H1 (cell line): ENCODE results near the gene SLC6A6. TPM values are rescaled to one million over a fixed set of nuclear protein-coding genes. Genes with fewer than 3 reads are reported as not detected.

Source experiments
- CTCF ChIA-PET: fragments of 300-600 bp; sonication (Branson Sonifier 250); formaldehyde crosslinking; loops from one replicate; lab custom pipeline; 2021; ENCODE audit not compliant: partially characterized antibody; lab: Charles Lee
- POLR2A ChIA-PET: fragments of 300-600 bp; sonication (Branson Sonifier 250); formaldehyde crosslinking; loops from one replicate; lab custom pipeline; 2021; ENCODE audit warnings: inconsistent platforms; ENCODE audit not compliant: partially characterized antibody; lab: Charles Lee
- DNase-seq, 2 experiments: peaks; one replicate each; pipeline versions ENCODE4 v3.0.0 to v3.0.0-alpha.2; 2010 to 2022; ENCODE audit warnings: low spot score in 2 of 2, low read depth in 1 of 2, mixed read lengths in 1 of 2
- FAIRE-seq: peaks from 2 replicates; lab custom pipeline; 2011; peaks lifted over from hg19 to GRCh38; lab: Jason Lieb, UNC
- H2AFZ ChIP-seq: 2 replicates; pipeline ENCODE4 v1.8.1; 2012; ENCODE audit warnings: low read length, inconsistent platforms
- H2AK5ac ChIP-seq: 2 replicates; pipeline ENCODE4 v1.6.1; 2013; ENCODE audit warnings: low read depth, low read length
- H2BK120ac ChIP-seq: replicated peaks from 2 replicates; pipeline ENCODE3; 2013; ENCODE audit warnings: low read depth, low read length, inconsistent platforms
- H2BK12ac ChIP-seq: 2 replicates; pipeline ENCODE4 v1.6.1; 2013; ENCODE audit warnings: low read depth, low read length
- H2BK15ac ChIP-seq: 2 replicates; pipeline ENCODE4 v1.6.1; 2013; ENCODE audit warnings: low read length
- H2BK20ac ChIP-seq: 2 replicates; pipeline ENCODE4 v1.6.1; 2013; ENCODE audit warnings: low read length
- H2BK5ac ChIP-seq: 2 replicates; pipeline ENCODE4 v1.6.1; 2013; ENCODE audit warnings: low read depth, low read length
- H3K14ac ChIP-seq: 2 replicates; pipeline ENCODE4 v1.6.1; 2013; ENCODE audit warnings: inconsistent platforms; ENCODE audit not compliant: insufficient read length
- H3K18ac ChIP-seq: 2 replicates; pipeline ENCODE4 v1.6.1; 2013; ENCODE audit warnings: low read length; ENCODE audit errors: extremely low read depth
- H3K23ac ChIP-seq: 2 replicates; pipeline ENCODE4 v1.6.1; 2013; ENCODE audit warnings: inconsistent platforms; ENCODE audit not compliant: insufficient read length
- H3K23me2 ChIP-seq: 2 replicates; pipeline ENCODE4 v1.6.1; 2013; ENCODE audit warnings: low read depth, low read length
- H3K27ac ChIP-seq: 2 replicates; pipeline ENCODE4 v1.6.1; 2011; ENCODE audit warnings: low read depth, low read length, inconsistent platforms
- H3K27me3 ChIP-seq, 4 experiments: replicated peaks in 1 of 4; 1 replicate in 1 of 4; 2 replicates in 3 of 4; pipeline versions ENCODE4 v1.6.1 to v1.8.1; 2011 to 2013; ENCODE audit warnings: low read length in 3 of 4, mild to moderate bottlenecking in 3 of 4, inconsistent platforms in 2 of 4, mixed read lengths in 2 of 4, moderate library complexity in 1 of 4; ENCODE audit not compliant: control insufficient read depth in 3 of 4, insufficient read depth in 3 of 4; ENCODE audit errors: extremely low read depth in 1 of 4
- H3K36me3 ChIP-seq, 4 experiments: 2 replicates each; pipeline versions ENCODE4 v1.6.1 to v1.8.1; 2011 to 2013; ENCODE audit warnings: mild to moderate bottlenecking in 4 of 4, low read length in 3 of 4, moderate library complexity in 2 of 4, control low read depth in 1 of 4, inconsistent platforms in 1 of 4; ENCODE audit not compliant: insufficient read depth in 4 of 4, control insufficient read depth in 2 of 4
- H3K4ac ChIP-seq: replicated peaks from 2 replicates; pipeline ENCODE3; 2013; ENCODE audit warnings: low read length, low read depth, mixed read lengths, inconsistent platforms; ENCODE audit not compliant: insufficient read length
- H3K4me1 ChIP-seq, 4 experiments: replicated peaks in 1 of 4; 1 replicate in 1 of 4; 2 replicates in 3 of 4; pipeline versions ENCODE4 v1.6.1 to v1.8.1; 2011 to 2013; ENCODE audit warnings: low read length in 3 of 4, inconsistent platforms in 2 of 4, mixed read lengths in 1 of 4; ENCODE audit not compliant: insufficient read depth in 4 of 4, control insufficient read depth in 3 of 4
- H3K4me2 ChIP-seq, 2 experiments: 2 replicates each; pipeline versions ENCODE4 v1.6.1 to v1.8.1; 2011 to 2013; ENCODE audit warnings: low read depth in 2 of 2, low read length in 2 of 2, control low read depth in 1 of 2, inconsistent platforms in 1 of 2, mild to moderate bottlenecking in 1 of 2; ENCODE audit not compliant: insufficient read depth in 1 of 2
- H3K4me3 ChIP-seq, 4 experiments: fragments of 200-600, 300-600 bp in 1 of 4; sonication (generic), shearing (Covaris generic), sonication (Bioruptor Twin) in 1 of 4; 2 replicates each; pipeline versions ENCODE4 v1.5.1 to v1.8.1; 2011 to 2016; ENCODE audit warnings: low read length in 4 of 4, low read depth in 3 of 4, control low read depth in 2 of 4, inconsistent platforms in 2 of 4, mild to moderate bottlenecking in 2 of 4, mixed read lengths in 1 of 4, moderate library complexity in 1 of 4; ENCODE audit not compliant: insufficient read depth in 2 of 4; ENCODE audit errors: extremely low read depth in 1 of 4
- H3K56ac ChIP-seq: replicated peaks from 2 replicates; pipeline ENCODE3; 2013; ENCODE audit warnings: low read depth, mild to moderate bottlenecking, mixed read lengths, low read length, inconsistent platforms; ENCODE audit not compliant: insufficient read length
- H3K79me1 ChIP-seq: 2 replicates; pipeline ENCODE4 v1.6.1; 2013; ENCODE audit warnings: low read depth, low read length, control low read depth
- H3K79me2 ChIP-seq, 2 experiments: 2 replicates each; pipeline versions ENCODE4 v1.6.1 to v1.8.1; 2012 to 2013; ENCODE audit warnings: low read length in 2 of 2, mild to moderate bottlenecking in 2 of 2, inconsistent platforms in 1 of 2; ENCODE audit not compliant: insufficient read depth in 2 of 2, control insufficient read depth in 1 of 2
- H3K9ac ChIP-seq, 4 experiments: replicated peaks in 1 of 4; 1 replicate in 1 of 4; 2 replicates in 3 of 4; pipeline versions ENCODE4 v1.6.1 to v1.8.1; 2011 to 2013; ENCODE audit warnings: low read depth in 3 of 4, low read length in 3 of 4, control low read depth in 2 of 4, mild to moderate bottlenecking in 2 of 4, moderate library complexity in 2 of 4, inconsistent platforms in 1 of 4; ENCODE audit errors: extremely low read depth in 1 of 4
- H3K9me3 ChIP-seq, 2 experiments: 2 replicates each; pipeline versions ENCODE4 v1.6.1 to v1.8.1; 2012 to 2013; ENCODE audit warnings: mild to moderate bottlenecking in 2 of 2, moderate library complexity in 2 of 2, control low read depth in 1 of 2, inconsistent platforms in 1 of 2, low read depth in 1 of 2, low read length in 1 of 2, mixed read lengths in 1 of 2; ENCODE audit not compliant: insufficient read depth in 2 of 2
- H4K20me1 ChIP-seq, 2 experiments: replicated peaks in 1 of 2; 2 replicates each; pipeline versions ENCODE3 to v1.8.1; 2011 to 2013; ENCODE audit warnings: inconsistent platforms in 2 of 2, low read length in 2 of 2, mild to moderate bottlenecking in 1 of 2; ENCODE audit not compliant: insufficient read depth in 2 of 2, control insufficient read depth in 1 of 2
- H4K5ac ChIP-seq: 2 replicates; pipeline ENCODE4 v1.6.1; 2013; ENCODE audit warnings: low read length, low read depth, mixed read lengths, inconsistent platforms; ENCODE audit not compliant: insufficient read length
- H4K8ac ChIP-seq: 2 replicates; pipeline ENCODE4 v1.8.0; 2013; ENCODE audit warnings: mild to moderate bottlenecking, moderate library complexity, low read length, inconsistent platforms; ENCODE audit not compliant: insufficient read depth; ENCODE audit errors: extremely low read depth
- H4K91ac ChIP-seq: replicated peaks from 2 replicates; pipeline ENCODE3; 2013; ENCODE audit warnings: low read length, mixed read lengths, inconsistent platforms; ENCODE audit not compliant: insufficient read length
- CBX8 ChIP-seq: fragments of 300-800, 300-1000 bp; sonication (generic); IDR thresholded peaks from 2 replicates; pipeline ENCODE4 v1.7.1; 2016; ENCODE audit warnings: low read depth, low read length, borderline replicate concordance
- CHD2 ChIP-seq: IDR thresholded peaks from 2 replicates; pipeline ENCODE4 v1.6.1; 2012; ENCODE audit warnings: low read length, improper control_type of control experiment
- SRF ChIP-seq: IDR thresholded peaks from 2 replicates; pipeline ENCODE4 v1.6.1; 2011; ENCODE audit warnings: mild to moderate bottlenecking, low read depth, low read length, moderate library complexity
- ZNF274 ChIP-seq: IDR thresholded peaks from 2 replicates; pipeline ENCODE4 v1.7.0; 2012; ENCODE audit warnings: low read length, borderline replicate concordance; ENCODE audit errors: extremely low read depth
- whole genome bisulfite sequencing, 2 experiments: shearing (Covaris generic) in 1 of 2; methylation state at CpG; one replicate each; pipeline versions ENCODE4 v1.1.6 to v1.1.7; 2013 to 2015; ENCODE audit warnings: low lambda C conversion rate in 2 of 2, mixed read lengths in 2 of 2, inconsistent platforms in 1 of 2, low coverage in 1 of 2, missing lambda C conversion rate in 1 of 2; ENCODE audit not compliant: insufficient replicate concordance in 2 of 2, insufficient coverage in 1 of 2, insufficient read length in 1 of 2; ENCODE audit errors: extremely low coverage in 1 of 2, missing lambda C conversion rate in 1 of 2; 5-methylcytosine and 5-hydroxymethylcytosine counted together
- polyA plus RNA-seq, 7 experiments: library from polyadenylated mRNA; depleted of rRNA in 3 of 7; stranded (reverse) in 5 of 7; unstranded in 2 of 7; fragments of >200 nt in 5 of 7; fragments of 200-250 nt in 2 of 7; gene quantifications; 1 replicate in 5 of 7; 2 replicates in 1 of 7; 4 replicates in 1 of 7; pipeline versions ENCODE4 v1.2.1 to v1.2.3, GENCODE V29; 2011 to 2013; ENCODE audit warnings: missing spikeins in 2 of 7, mixed read lengths in 2 of 7
- total RNA-seq: library from RNA; stranded (reverse); fragmentation: NEBNext Ultra II Directional; extraction: Animal tissue kit (Norgen Biotek cat#: 25700); gene quantifications from 2 replicates; pipeline ENCODE4 v1.2.1, GENCODE V29; 2021

Gene SLC6A6
- total and polyA plus RNA-seq, 2 of the 8 experiments (the other 6 are each of a cell fraction or from before 2014, with no cell fraction given) = 66.2 to 144 TPM

- H2BK120ac ChIP-seq = no peak overlapping the region
- no peak overlapping the region for H3K4me3 ChIP-seq
- peaks cover 0 to 10% (median 3%) of the 10 kb centered on the region in 4 experiments; a peak in 3 of 7 replicates for H3K4me1 ChIP-seq
- no peaks in the 10 kb centered on the region; the same call in 1 of the 2 replicates for H3K79me1 ChIP-seq
- TF ChIP-seq ZNF274 (no peak), CHD2 (no peak), SRF (no peak), CBX8 (no peak)
- ChIA-PET CTCF (interaction anchor here (0.9 to 2.5 kb wide), 11 partner anchors 11 to 161 kb away, joined by 3 to 11 read pairs (median 4); no protein-coding TSS in a partner anchor), POLR2A (interaction anchor here (1.1 kb wide), 1 partner anchor 15 kb away, joined by 3 read pairs; no protein-coding TSS in a partner anchor)
- no peak for DNase-seq
- H2BK5ac ChIP-seq = no peak overlapping the region
- H3K18ac ChIP-seq = no peak overlapping the region
- H4K91ac ChIP-seq = no peak overlapping the region
- H2BK12ac ChIP-seq = no peak overlapping the region
- no peak overlapping the region for H3K27ac ChIP-seq
- no peaks in the 10 kb centered on the region; the same call in 1 of the 2 replicates for H3K23me2 ChIP-seq
- H2AK5ac ChIP-seq = no peak overlapping the region
- no peaks in the 10 kb centered on the region for H3K9me3 ChIP-seq
- no peak overlapping the region for H3K23ac ChIP-seq
- H2BK15ac ChIP-seq = no peak overlapping the region
- H4K5ac ChIP-seq = no peak overlapping the region
- FAIRE-seq = no peak
- H2BK20ac ChIP-seq = 0 out of 2 replicates have a peak overlapping the region, but pooled peaks have one; percentile 28
- no peak overlapping the region for H2AFZ ChIP-seq
- WGBS, 2 experiments = 89% methylated on average over 8 of the region's 8 CpGs; no CpG with 5 or more reads in 1 of the 2 experiments
- no peaks in the 10 kb centered on the region for H3K27me3 ChIP-seq
- H3K79me2 ChIP-seq = no peaks in the 10 kb centered on the region
- no peaks in the 10 kb centered on the region for H4K20me1 ChIP-seq
- no peak overlapping the region for H3K9ac ChIP-seq
- no peak overlapping the region for H4K8ac ChIP-seq
- H3K36me3 ChIP-seq = no peaks in the 10 kb centered on the region
- no peak overlapping the region for H3K4me2 ChIP-seq
- H3K56ac ChIP-seq = no peak overlapping the region
- no peak overlapping the region for H3K4ac ChIP-seq
- H3K14ac ChIP-seq = no peak overlapping the region
Observed at GRCh38 chr3:14364580-14365292, 37.7 kb upstream of the SLC6A6 start.
